Liver (tissue), 9 donors: ENCODE data around the gene TRIP12. TPM values are rescaled to one million over a fixed set of nuclear protein-coding genes. Genes with fewer than 3 reads are reported as not detected.

Experiments
- DNase-seq: peaks from one replicate; pipeline ENCODE4 v3.0.0-alpha.2; 2017; ENCODE audit warnings: low spot score
- H3K27ac ChIP-seq, 2 donors: one replicate each; pipeline ENCODE4 v1.7.0; 2013; ENCODE audit warnings: inconsistent platforms in 2 of 2, low read length in 2 of 2, control low read depth in 1 of 2, low read depth in 1 of 2, mild to moderate bottlenecking in 1 of 2
- H3K27me3 ChIP-seq, 4 donors: one replicate each; pipeline versions ENCODE4 v1.6.1 to v1.7.0; 2013; ENCODE audit warnings: low read length in 3 of 4, inconsistent platforms in 1 of 4, mild to moderate bottlenecking in 1 of 4, moderate library complexity in 1 of 4; ENCODE audit not compliant: control insufficient read depth in 4 of 4, insufficient read depth in 4 of 4
- H3K36me3 ChIP-seq, 4 donors: one replicate each; pipeline versions ENCODE4 v1.6.1 to v1.7.0; 2013; ENCODE audit warnings: low read length in 3 of 4, mild to moderate bottlenecking in 3 of 4, low read depth in 1 of 4, moderate library complexity in 1 of 4; ENCODE audit not compliant: control insufficient read depth in 4 of 4, insufficient read depth in 3 of 4
- H3K4me1 ChIP-seq, 4 donors: one replicate each; pipeline versions ENCODE4 v1.6.1 to v1.7.0; 2013; ENCODE audit warnings: low read length in 3 of 4, mild to moderate bottlenecking in 3 of 4, moderate library complexity in 1 of 4; ENCODE audit not compliant: control insufficient read depth in 4 of 4, insufficient read depth in 4 of 4
- H3K4me3 ChIP-seq, 3 donors: one replicate each; pipeline versions ENCODE4 v1.6.1 to v1.7.0; 2013; ENCODE audit warnings: low read length in 3 of 3, control low read depth in 1 of 3, low read depth in 1 of 3, mild to moderate bottlenecking in 1 of 3
- H3K9ac ChIP-seq, 2 donors: one replicate each; pipeline ENCODE4 v1.7.0; 2013; ENCODE audit warnings: low read length in 2 of 2, mild to moderate bottlenecking in 2 of 2, moderate library complexity in 2 of 2, control low read depth in 1 of 2, low read depth in 1 of 2
- H3K9me3 ChIP-seq, 4 donors: one replicate each; pipeline versions ENCODE4 v1.6.1 to v1.7.0; 2013; ENCODE audit warnings: low read length in 3 of 4; ENCODE audit not compliant: control insufficient read depth in 4 of 4
- ATF3 ChIP-seq: IDR thresholded peaks from 2 replicates; pipeline ENCODE4 v1.6.1; 2016; ENCODE audit warnings: antibody characterized with exemption
- EGR1 ChIP-seq, 2 donors: IDR thresholded peaks; 2 replicates each; pipeline ENCODE4 v1.6.1; 2016 to 2018; ENCODE audit warnings: antibody characterized with exemption in 2 of 2, low read depth in 2 of 2
- FOXA1 ChIP-seq: IDR thresholded peaks from 2 replicates; pipeline ENCODE4 v1.6.1; 2016; ENCODE audit warnings: antibody characterized with exemption
- GABPA ChIP-seq, 2 donors: IDR thresholded peaks in 1 of 2; conservative IDR thresholded peaks in 1 of 2; 2 replicates each; pipeline ENCODE4 v1.6.1; 2016; ENCODE audit warnings: antibody characterized with exemption in 2 of 2, mild to moderate bottlenecking in 1 of 2, moderate library complexity in 1 of 2
- HNF4A ChIP-seq, 2 donors: conservative IDR thresholded peaks; 2 replicates each; pipeline ENCODE4 v1.6.1; 2016; ENCODE audit warnings: antibody characterized with exemption in 2 of 2, mild to moderate bottlenecking in 2 of 2
- HNF4G ChIP-seq: IDR thresholded peaks from 2 replicates; pipeline ENCODE4 v1.6.1; 2016; ENCODE audit warnings: antibody characterized with exemption
- JUND ChIP-seq, 2 donors: IDR thresholded peaks; 2 replicates each; pipeline ENCODE4 v1.6.1; 2016; ENCODE audit warnings: antibody characterized with exemption in 2 of 2
- MAX ChIP-seq: IDR thresholded peaks from 2 replicates; pipeline ENCODE4 v1.6.1; 2016; ENCODE audit warnings: antibody characterized with exemption
- NR2F2 ChIP-seq: IDR thresholded peaks from 2 replicates; pipeline ENCODE4 v1.6.1; 2016; ENCODE audit warnings: antibody characterized with exemption
- RAD21 ChIP-seq, 2 donors: IDR thresholded peaks; 2 replicates each; pipeline ENCODE4 v1.6.1; 2016; ENCODE audit warnings: antibody characterized with exemption in 2 of 2, mild to moderate bottlenecking in 2 of 2
- RXRA ChIP-seq, 2 donors: IDR thresholded peaks; 2 replicates each; pipeline ENCODE4 v1.6.1; 2017 to 2018; ENCODE audit warnings: antibody characterized with exemption in 2 of 2, mild to moderate bottlenecking in 1 of 2
- SP1 ChIP-seq: IDR thresholded peaks from 2 replicates; pipeline ENCODE4 v1.6.1; 2018; ENCODE audit warnings: antibody characterized with exemption, mild to moderate bottlenecking
- YY1 ChIP-seq: IDR thresholded peaks from 2 replicates; pipeline ENCODE4 v1.6.1; 2016; ENCODE audit warnings: antibody characterized with exemption, mild to moderate bottlenecking
- ZBTB33 ChIP-seq: IDR thresholded peaks from 2 replicates; pipeline ENCODE4 v1.6.1; 2016; ENCODE audit warnings: antibody characterized with exemption
- WGBS: extraction: QIAGEN DNeasy Blood & Tissue Kit; methylation state at CpG from one replicate; pipeline ENCODE4 v1.1.7; 2013; 5-methylcytosine and 5-hydroxymethylcytosine counted together
- polyA plus RNA-seq, 2 donors: library from polyadenylated mRNA; stranded (reverse) in 1 of 2; unstranded in 1 of 2; fragments of 200-250 nt in 1 of 2; fragments of >200 nt in 1 of 2; fragmentation: Nextera tagmentation in 1 of 2; extraction: Ambion mirVana in 1 of 2; gene quantifications; one replicate each; pipeline versions ENCODE4 v1.2.1 to v1.2.3, GENCODE V29; 2013 to 2015
- total RNA-seq, 2 donors: library from RNA; depleted of rRNA; stranded (reverse); fragments of >200 nt; gene quantifications; one replicate each; pipeline ENCODE4 v1.2.3, GENCODE V29; 2014
- TF ChIP-seq, protein P1 (sequence below): IDR thresholded peaks from 2 replicates; pipeline ENCODE4 v1.6.1; 2016; ENCODE audit warnings: antibody characterized with exemption, mild to moderate bottlenecking
- TF ChIP-seq, protein P2 (sequence below): fragments of 150-350 bp; IDR thresholded peaks from 2 replicates; pipeline ENCODE4 v1.5.1; 2017; ENCODE audit warnings: improper control_type of control experiment, low read depth, low read length; ENCODE audit not compliant: missing input control
- donor health status: healthy.
- donor health status: healthy.
- donor health status: healthy.
- donor health status: healthy.
- donor health status: healthy.

Gene TRIP12
- total and polyA plus RNA-seq, 4 donors = 13.9 to 128 (median 67.4) TPM

DNA sequence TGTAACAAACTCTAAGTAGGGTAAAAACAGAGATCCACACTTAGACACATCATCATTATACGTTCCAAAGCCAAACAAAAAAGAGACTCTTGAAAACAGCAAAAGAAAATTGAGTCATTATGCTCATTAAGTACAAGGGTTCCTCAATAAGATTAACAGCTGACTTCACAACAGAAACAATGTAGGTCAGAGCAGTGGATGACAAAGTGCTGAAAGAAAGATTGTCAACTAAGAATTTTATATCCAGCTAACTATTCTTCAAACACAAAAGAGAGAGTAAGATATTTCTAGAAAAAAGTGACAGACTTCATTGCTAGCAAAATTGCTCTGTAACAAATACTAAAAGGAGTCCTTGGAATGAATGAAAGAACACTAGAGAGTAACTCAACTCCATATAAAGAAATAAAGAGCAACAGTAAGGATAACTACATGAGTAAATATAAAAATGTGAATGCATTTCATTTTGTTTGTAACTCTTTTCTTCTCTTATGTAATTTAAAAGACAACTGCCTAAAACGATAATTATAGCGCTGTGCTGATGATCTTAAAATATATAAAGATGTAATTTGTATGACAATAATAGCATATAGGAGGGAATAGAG lies 183.7 kb downstream of the TRIP12 start (continued):
- TF ChIP-seq, protein P1, sequence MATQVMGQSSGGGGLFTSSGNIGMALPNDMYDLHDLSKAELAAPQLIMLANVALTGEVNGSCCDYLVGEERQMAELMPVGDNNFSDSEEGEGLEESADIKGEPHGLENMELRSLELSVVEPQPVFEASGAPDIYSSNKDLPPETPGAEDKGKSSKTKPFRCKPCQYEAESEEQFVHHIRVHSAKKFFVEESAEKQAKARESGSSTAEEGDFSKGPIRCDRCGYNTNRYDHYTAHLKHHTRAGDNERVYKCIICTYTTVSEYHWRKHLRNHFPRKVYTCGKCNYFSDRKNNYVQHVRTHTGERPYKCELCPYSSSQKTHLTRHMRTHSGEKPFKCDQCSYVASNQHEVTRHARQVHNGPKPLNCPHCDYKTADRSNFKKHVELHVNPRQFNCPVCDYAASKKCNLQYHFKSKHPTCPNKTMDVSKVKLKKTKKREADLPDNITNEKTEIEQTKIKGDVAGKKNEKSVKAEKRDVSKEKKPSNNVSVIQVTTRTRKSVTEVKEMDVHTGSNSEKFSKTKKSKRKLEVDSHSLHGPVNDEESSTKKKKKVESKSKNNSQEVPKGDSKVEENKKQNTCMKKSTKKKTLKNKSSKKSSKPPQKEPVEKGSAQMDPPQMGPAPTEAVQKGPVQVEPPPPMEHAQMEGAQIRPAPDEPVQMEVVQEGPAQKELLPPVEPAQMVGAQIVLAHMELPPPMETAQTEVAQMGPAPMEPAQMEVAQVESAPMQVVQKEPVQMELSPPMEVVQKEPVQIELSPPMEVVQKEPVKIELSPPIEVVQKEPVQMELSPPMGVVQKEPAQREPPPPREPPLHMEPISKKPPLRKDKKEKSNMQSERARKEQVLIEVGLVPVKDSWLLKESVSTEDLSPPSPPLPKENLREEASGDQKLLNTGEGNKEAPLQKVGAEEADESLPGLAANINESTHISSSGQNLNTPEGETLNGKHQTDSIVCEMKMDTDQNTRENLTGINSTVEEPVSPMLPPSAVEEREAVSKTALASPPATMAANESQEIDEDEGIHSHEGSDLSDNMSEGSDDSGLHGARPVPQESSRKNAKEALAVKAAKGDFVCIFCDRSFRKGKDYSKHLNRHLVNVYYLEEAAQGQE = no peak

- WGBS = 74% methylated on average over 1 of the region's 1 CpG
- no peak for TF ChIP-seq ZBTB33
- no peak for TF ChIP-seq SP1
- no peak for TF ChIP-seq HNF4A (conservative IDR thresholded peaks at IDR 0.05)
- TF ChIP-seq GABPA (IDR thresholded peaks at IDR 0.05 in 1 of 2, conservative IDR thresholded peaks at IDR 0.05 in 1 of 2) = no peak
- no peak for TF ChIP-seq JUND (IDR thresholded peaks at IDR 0.05)
- TF ChIP-seq RXRA (IDR thresholded peaks at IDR 0.05) = no peak
- TF ChIP-seq FOXA1 = no peak
- no peak for TF ChIP-seq YY1
- no peak for TF ChIP-seq MAX
- no peak for TF ChIP-seq EGR1 (IDR thresholded peaks at IDR 0.05; ENCODE audit: low read depth in 2 of 2)
These were observed 187.4 kb downstream of the TRIP12 start for GRCh38 chr2:229734410-229734809.

GRCh38 chr2:229733611-229734245 lies 188.1 kb downstream of the TRIP12 start:
- no peak overlapping the region for H3K4me3 ChIP-seq
- H3K4me1 ChIP-seq = no peaks in the 10 kb centered on the region
- H3K36me3 ChIP-seq = no peaks in the 10 kb centered on the region
- no peak overlapping the region for H3K27ac ChIP-seq
- TF ChIP-seq, protein P2, sequence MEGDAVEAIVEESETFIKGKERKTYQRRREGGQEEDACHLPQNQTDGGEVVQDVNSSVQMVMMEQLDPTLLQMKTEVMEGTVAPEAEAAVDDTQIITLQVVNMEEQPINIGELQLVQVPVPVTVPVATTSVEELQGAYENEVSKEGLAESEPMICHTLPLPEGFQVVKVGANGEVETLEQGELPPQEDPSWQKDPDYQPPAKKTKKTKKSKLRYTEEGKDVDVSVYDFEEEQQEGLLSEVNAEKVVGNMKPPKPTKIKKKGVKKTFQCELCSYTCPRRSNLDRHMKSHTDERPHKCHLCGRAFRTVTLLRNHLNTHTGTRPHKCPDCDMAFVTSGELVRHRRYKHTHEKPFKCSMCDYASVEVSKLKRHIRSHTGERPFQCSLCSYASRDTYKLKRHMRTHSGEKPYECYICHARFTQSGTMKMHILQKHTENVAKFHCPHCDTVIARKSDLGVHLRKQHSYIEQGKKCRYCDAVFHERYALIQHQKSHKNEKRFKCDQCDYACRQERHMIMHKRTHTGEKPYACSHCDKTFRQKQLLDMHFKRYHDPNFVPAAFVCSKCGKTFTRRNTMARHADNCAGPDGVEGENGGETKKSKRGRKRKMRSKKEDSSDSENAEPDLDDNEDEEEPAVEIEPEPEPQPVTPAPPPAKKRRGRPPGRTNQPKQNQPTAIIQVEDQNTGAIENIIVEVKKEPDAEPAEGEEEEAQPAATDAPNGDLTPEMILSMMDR = no peak
- no peak for TF ChIP-seq NR2F2
- no peak for TF ChIP-seq ATF3
- TF ChIP-seq RXRA (IDR thresholded peaks at IDR 0.05) = no peak
- no peak for TF ChIP-seq RAD21 (IDR thresholded peaks at IDR 0.05)
- no peak for TF ChIP-seq FOXA1
- TF ChIP-seq HNF4G = no peak
- no peak overlapping the region for H3K9ac ChIP-seq
- DNase-seq = no peak
- WGBS = 79% methylated on average over 6 of the region's 6 CpGs
- H3K27me3 ChIP-seq = no peaks in the 10 kb centered on the region
- no peaks in the 10 kb centered on the region for H3K9me3 ChIP-seq

More at GRCh38 chr2:229734410-229734809, 187.4 kb downstream of the TRIP12 start:
- Histone ChIP-seq H3K27me3 (no peaks in the 10 kb centered on the region), H3K4me1 (no peaks in the 10 kb centered on the region), H3K9ac (no peak overlapping the region), H3K4me3 (no peak overlapping the region), H3K27ac (no peak overlapping the region), H3K9me3 (no peaks in the 10 kb centered on the region), H3K36me3 (no peaks in the 10 kb centered on the region)
- DNase-seq = no peak
